ENCODE measurements around the gene PTCH2. TPM values are rescaled to one million over a fixed set of nuclear protein-coding genes. Genes with fewer than 3 reads are reported as not detected.

The PTCH2 gene
- total RNA-seq, 1 donor from 2014 or later = not detected

- peak overlapping the region; percentile 51 for H3K4me3 ChIP-seq (ENCODE audit: low read depth, low read length)
- no peak for DNase-seq (ENCODE audit: low read depth)
- TF ChIP-seq CTCF (conservative IDR thresholded peaks at IDR 0.05; ENCODE audit: low read depth, low read length) = no peak
Measured at GRCh38 chr1:44783697-44784093, 59.4 kb downstream of the PTCH2 start.

- no peak for DNase-seq (ENCODE audit: low read depth)
- H3K4me3 ChIP-seq (ENCODE audit: low read depth, low read length) = no peak overlapping the region
- no peak for TF ChIP-seq CTCF (conservative IDR thresholded peaks at IDR 0.05; ENCODE audit: low read depth, low read length)
Measured at GRCh38 chr1:44780583-44781121, 62.4 kb downstream of the PTCH2 start.

- DNase-seq (ENCODE audit: low read depth) = no peak
- H3K4me3 ChIP-seq (ENCODE audit: low read depth, low read length) = no peak overlapping the region
- TF ChIP-seq CTCF (conservative IDR thresholded peaks at IDR 0.05; ENCODE audit: low read depth, low read length) = no peak
Measured at GRCh38 chr1:44778705-44779576, 64.1 kb downstream of the PTCH2 start.

- DNase-seq (ENCODE audit: low read depth) = no peak
- no peak for TF ChIP-seq CTCF (conservative IDR thresholded peaks at IDR 0.05; ENCODE audit: low read depth, low read length)
- no peak overlapping the region for H3K4me3 ChIP-seq (ENCODE audit: low read depth, low read length)
Measured at GRCh38 chr1:44777969-44778635, 65.0 kb downstream of the PTCH2 start.

GRCh38 chr1:44777547-44777946 lies 65.5 kb downstream of the PTCH2 start:
- DNase-seq (ENCODE audit: low read depth) = no peak
- peak overlapping the region; percentile 89 for H3K4me3 ChIP-seq (ENCODE audit: low read depth, low read length)
- no peak for TF ChIP-seq CTCF (conservative IDR thresholded peaks at IDR 0.05; ENCODE audit: low read depth, low read length)

- H3K4me3 ChIP-seq (ENCODE audit: low read depth, low read length) = peak overlapping the region; percentile 89
- no peak for TF ChIP-seq CTCF (conservative IDR thresholded peaks at IDR 0.05; ENCODE audit: low read depth, low read length)
- DNase-seq (ENCODE audit: low read depth) = no peak
Measured at GRCh38 chr1:44776730-44777068, 66.4 kb downstream of the PTCH2 start.
